GM12865 (cell line): ENCODE results near the gene TRAM2.

ENCODE experiments used
- DNase-seq: peaks from one replicate; pipeline ENCODE4 v3.0.0; 2010; ENCODE audit warnings: low read depth
- H3K4me3 ChIP-seq: 2 replicates; pipeline ENCODE4 v1.5.1; 2011; ENCODE audit warnings: mild to moderate bottlenecking, low read depth, low read length, control low read depth
- CTCF ChIP-seq: IDR thresholded peaks from 2 replicates; pipeline ENCODE4 v1.5.1; 2011; ENCODE audit warnings: low read length, control low read depth, low read depth, inconsistent platforms; ENCODE audit not compliant: insufficient read depth; ENCODE audit errors: missing control alignments

Gene TRAM2

GRCh38 chr6:52512199-52512598 lies 64.7 kb downstream of the TRAM2 start:
- no peak for DNase-seq
- H3K4me3 ChIP-seq = no peak overlapping the region
- no peak for TF ChIP-seq CTCF

DNA sequence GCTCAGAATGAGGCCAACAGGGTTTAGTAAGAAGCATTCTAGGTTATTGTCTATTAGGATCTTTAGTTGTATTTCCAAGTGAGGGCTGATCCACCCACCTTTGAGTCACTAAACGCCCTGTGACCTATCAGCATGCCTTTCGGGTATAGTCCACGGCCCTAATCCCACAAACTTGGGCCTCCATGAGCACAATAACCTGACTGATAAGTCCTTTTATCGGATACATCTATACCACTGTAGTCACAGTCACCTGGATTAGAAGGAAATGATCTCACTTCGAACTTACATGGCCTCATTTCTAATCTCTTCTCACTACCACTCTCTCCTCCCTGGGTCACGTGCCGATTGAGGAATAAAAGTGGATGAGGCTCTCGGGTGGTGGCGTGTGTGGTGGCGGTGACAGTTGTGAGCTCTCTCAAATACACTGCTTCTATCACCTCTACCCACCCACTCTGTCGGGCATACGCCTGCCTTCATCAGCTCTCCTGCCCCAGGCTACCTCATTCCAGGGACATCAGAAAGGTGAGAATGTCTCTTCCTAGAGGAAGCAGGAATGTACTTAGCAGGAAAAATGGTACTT lies 65.2 kb downstream of the TRAM2 start:
- no peak overlapping the region for H3K4me3 ChIP-seq
- no peak for DNase-seq
- no peak for TF ChIP-seq CTCF

DNA sequence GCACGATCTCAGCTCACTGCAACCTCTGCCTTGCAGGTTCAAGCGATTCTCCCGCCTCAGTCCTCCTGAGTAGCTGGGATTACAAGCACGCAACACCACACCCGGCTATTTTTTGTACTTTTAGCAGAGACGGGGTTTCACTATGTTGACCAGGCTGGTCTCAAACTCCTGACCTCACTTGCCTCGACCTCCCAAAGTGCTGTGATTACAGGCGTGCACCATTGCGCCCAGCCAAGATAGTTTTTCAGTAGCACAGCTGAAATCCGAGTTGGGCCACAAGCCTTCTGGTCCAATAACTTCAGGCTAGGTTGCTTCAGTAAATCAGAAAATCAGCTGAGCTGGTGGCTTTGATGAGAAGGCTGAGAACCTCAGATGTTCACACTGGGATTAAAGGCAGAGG lies 65.7 kb downstream of the TRAM2 start:
- no peak for TF ChIP-seq CTCF
- no peak overlapping the region for H3K4me3 ChIP-seq
- no peak for DNase-seq

DNA sequence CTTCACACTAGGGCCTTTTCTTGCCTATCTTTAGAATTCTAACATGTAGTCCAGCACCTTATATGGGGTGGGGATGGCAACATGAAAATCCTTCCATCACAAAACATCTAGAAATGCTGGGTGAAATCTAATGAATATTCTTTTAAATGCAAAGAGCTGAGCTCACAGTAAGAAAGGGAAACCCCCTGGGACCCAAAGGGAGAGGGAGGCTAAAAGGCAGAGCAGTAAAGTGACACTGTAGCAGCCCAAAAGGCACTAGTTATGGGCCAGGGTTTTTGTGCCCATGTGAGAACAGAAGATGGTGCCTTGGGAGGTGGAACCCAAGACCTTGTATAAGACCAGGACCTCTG lies 66.7 kb downstream of the TRAM2 start:
- no peak overlapping the region for H3K4me3 ChIP-seq
- TF ChIP-seq CTCF = no peak
- no peak for DNase-seq

DNA sequence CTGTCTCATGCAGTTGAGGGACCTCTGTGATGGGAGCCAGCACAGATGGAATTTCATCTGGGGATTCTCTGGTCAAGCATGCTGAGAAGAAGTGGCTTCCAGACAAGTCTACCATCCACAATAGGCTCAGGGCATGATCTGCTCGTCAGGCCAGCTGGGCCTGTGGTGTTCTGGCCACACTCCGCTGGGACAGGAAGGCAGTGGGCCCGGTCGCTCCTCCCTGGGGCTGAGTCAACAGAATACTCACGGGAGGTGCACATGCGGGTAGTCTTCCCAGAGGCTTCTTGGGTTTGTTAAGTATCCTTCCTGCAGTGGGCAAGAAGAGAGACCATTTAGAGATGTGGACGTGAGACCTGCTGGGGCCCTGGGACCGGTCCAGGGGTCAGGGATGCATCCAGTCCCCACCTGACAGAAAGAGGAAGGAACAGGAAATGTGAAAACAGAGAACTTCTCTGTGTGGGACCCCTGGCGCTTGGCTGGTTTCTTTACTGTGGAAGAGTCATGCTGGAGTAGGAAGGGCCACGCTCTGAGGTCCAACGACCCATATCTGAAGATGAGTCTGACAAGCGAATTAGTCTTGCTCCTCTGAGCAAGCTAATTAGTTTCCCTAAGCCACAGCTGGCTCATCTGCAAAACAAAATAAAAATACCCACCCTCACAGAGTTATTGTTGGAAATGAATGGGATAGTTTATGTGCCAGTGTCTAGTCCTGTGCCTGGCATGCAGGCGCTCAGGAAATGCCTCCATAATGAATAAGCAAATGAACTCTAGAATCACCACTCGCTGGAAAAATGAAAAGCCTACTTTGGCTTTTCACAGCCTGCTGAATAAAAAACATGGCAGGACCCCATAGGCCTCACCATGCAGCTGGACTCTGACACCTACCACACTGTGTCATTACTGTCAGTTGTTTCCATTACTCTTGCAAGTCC lies 67.3 kb downstream of the TRAM2 start:
- no peak overlapping the region for H3K4me3 ChIP-seq
- DNase-seq = no peak
- TF ChIP-seq CTCF = no peak

DNA sequence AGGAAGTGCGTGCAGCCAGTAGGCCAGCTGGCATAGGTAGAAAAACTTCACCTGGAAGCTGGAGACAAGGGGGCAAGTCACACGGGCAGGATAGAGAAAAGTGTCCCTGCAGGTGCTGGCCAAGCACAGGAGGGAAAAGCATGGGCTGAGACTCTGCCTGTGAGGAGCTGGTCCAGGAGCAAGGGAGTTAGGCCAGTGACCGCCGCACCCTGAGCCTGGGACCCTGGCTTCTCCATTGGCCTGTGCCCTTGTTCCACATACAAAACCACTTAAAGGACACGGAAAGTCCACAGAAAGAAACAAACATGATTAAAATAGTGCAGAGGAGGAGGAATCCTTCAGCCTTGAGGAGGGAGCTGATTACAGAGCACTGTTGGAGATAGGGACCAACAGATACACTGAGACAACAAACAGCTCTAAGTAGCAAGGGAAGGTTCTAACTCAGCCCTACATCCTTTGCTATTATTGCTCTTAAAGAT lies 68.6 kb downstream of the TRAM2 start:
- TF ChIP-seq CTCF = no peak
- no peak overlapping the region for H3K4me3 ChIP-seq
- DNase-seq = no peak
